HS-5 (cell line): ENCODE results near the gene C1QTNF12.

Experiments used
- DNase-seq: peaks from one replicate; pipeline ENCODE4 v3.0.0-alpha.2; 2012; ENCODE audit warnings: low read depth

Gene C1QTNF12

GRCh38 chr1:1246577-1247340, at the start of gene C1QTNF12:
Gene C1QTNF12 (minus strand): TSS chr1:1246722. CDS start chr1:1246690, 32 bp downstream.
- no peak for DNase-seq

- no peak for DNase-seq
These were observed 48.8 kb upstream of the C1QTNF12 start for GRCh38 chr1:1295154-1295923.

- no peak for DNase-seq
These were observed 47.8 kb upstream of the C1QTNF12 start for GRCh38 chr1:1294250-1294890.

DNA sequence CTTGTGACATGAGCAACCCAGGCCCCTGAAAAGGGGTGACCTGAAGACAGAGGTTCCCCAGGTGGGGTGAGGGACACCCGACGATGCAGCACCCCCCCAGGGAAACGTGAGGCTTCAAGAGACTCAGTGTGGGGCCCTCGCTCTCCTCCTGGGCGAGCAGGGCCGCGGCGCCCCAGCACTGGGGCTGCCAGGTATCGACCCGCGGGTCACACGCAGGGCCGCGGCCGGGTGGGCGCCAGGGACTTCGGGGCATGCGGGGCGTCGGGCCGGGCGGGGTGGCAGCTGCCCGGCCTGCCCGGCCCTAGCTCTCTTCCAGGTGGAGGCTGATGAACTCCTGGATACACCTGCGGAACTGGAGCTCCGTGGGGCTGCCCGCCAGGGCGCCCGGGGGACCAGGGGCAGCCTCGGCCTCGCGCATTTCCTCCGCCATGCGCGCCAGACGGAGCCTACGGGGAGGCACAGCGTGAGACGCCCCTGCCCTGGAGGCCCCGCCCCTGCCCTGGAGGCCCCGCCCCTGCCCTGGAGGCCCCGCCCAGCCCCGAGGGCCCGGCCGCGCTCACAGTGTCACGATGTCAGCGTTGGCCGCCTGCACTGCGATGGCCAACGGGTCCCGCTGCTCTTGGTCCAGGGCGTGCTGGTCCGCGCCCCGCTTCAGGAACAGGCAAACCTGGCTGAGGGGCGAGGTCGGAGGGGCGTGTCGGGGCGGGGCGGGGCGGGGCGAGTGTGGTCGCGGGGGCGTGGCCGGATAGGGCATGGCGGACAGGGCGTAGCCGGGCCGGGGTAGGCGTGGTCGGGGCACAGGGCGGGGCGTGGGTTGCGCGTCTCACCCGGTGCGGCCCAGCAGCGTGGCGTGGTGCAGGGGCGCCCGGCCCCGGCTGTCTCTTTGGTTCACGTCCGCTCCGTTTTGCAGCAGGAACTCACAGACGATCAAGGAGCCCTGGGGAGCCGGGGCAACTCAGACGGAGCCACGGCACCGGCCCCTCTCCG, 47.0 kb upstream of the C1QTNF12 start:
- no peak for DNase-seq

DNA sequence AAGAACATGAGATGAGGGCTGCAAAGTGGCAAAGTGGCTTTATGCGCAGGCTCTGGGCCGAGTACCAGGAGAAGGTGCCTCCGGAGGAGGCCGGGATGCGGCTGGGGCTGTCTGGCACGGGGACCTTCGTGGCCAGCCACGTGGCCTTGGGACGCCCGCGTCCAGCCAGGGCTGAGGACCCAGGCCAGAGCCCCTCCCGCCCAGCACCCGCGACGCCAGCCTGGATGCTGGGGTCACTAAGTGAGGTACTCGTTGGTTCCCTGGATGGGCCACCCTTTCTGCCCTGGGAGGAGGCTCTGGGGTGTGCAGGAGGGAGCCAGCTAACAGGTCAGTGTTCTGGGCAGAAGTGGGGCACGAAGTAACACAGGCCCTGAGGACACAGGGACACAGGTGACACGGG, 46.3 kb upstream of the C1QTNF12 start:
- DNase-seq: no peak

DNA sequence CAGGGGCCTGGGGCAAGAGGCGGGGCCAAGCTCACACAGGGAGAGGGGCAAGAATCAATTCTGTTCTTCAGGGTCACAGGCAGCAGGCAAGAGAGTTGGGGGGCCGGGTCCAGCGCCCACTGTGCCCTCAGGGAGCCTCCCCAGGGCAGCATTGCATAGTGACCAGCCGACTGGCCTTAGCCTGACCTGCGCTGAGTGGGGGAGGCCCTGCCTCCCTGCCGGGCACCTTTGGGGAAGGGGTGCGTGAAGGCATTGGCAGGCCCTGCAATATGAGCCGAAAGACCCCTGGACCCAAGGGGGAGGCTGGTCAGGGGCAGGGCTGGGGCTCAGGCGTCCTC, 45.9 kb upstream of the C1QTNF12 start:
- no peak for DNase-seq

DNA sequence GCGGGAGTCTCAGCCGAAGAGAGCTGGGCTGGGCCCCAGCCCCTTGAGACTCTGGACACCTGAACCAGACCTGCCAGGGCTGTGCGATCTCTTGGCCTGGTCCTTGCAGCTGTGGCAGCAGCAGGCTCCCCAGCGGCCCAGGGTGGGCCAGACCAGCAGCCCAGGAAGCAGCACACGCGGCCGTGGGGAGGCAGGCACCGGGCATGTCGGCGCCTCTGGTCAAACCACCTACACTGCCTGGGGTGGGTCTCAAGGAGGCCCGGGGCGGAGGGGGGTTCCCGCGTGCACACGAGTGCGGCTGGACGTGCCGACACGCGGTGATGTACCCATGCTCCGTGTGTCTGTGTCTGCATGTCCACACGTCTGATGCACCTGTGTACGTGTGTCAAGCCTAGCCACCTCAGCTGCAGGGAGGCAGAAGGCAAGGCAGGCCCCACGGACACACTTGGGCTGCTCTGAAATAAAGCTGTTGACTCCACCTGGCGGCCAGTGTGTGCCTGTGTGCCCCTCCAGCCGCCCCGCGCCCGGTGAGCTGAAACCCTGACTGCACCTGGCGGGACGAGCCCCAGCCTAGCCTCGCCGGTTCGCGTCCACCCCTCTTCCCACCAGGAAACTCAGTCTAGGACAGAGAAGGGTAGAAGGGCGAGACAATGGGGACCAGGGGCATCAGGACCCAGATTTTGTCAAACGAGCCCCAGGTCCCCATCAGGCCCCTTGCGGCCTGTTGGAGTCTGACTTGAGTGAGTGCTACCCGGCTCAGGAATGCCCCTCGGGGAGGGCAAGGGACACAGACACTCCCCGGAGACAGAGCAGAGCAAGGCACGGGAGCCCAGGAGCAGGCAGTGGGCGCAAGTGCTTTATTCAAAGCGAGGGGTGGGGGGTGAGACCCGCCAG, 45.3 kb upstream of the C1QTNF12 start:
- no peak for DNase-seq

DNA sequence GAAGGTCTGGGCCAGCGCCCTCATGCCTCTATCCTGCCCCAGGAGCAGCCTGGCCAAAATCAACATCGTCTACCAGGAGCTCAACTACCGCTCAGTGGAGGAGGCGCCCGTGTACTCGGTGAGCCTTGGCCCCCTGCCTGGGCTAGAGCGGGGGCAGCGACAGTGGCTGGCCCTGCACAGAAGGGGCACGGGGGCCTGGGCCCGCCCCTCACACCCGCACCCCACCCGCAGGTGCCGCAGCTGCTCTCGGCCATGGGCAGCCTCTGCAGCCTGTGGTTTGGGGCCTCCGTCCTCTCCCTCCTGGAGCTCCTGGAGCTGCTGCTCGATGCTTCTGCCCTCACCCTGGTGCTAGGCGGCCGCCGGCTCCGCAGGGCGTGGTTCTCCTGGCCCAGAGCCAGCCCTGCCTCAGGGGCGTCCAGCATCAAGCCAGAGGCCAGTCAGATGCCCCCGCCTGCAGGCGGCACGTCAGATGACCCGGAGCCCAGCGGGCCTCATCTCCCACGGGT, 44.6 kb upstream of the C1QTNF12 start:
- no peak for DNase-seq

DNA sequence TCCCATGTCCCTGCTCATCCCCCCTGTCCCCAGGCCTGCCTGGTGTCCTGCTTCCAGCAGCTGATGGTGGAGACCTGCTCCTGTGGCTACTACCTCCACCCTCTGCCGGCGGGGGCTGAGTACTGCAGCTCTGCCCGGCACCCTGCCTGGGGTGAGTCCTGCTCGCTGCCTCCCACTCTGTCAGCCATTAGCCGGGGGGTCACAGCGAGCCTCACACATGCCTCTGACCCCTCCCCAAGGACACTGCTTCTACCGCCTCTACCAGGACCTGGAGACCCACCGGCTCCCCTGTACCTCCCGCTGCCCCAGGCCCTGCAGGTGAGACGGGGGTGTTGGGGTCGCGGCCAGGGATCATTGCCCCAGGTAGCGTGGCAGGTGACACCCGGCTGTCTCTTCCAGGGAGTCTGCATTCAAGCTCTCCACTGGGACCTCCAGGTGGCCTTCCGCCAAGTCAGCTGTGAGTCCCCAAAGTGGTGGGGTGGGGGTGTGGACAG, 43.8 kb upstream of the C1QTNF12 start:
- DNase-seq: no peak

DNA sequence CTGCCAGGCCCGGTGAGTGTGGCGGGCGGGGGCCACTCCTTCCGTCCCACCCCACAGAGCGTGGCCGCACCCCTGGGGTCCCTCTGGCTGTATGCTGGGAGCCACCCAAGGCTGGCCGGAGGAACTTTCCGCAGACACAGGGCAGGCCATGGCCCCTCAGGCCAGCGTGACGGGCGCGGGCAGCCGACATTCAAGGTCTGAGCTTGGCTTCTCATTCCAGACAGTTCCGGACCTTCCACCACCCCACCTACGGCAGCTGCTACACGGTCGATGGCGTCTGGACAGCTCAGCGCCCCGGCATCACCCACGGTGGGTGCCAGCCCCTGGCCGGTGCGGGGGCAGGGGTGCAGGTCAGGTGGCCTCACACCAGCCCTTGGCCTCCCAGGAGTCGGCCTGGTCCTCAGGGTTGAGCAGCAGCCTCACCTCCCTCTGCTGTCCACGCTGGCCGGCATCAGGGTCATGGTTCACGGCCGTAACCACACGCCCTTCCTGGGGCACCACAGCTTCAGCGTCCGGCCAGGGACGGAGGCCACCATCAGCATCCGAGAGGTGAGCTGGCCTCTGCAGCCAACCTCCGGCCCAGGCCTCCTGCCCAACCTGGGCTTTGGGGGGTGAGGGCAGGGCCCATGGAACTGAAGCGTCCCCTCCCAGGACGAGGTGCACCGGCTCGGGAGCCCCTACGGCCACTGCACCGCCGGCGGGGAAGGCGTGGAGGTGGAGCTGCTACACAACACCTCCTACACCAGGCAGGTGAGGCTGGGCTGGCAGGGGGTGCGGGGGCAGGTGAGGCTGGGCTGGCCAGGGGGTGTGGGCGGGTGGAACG, 41.0 kb upstream of the C1QTNF12 start:
- no peak for DNase-seq

DNA sequence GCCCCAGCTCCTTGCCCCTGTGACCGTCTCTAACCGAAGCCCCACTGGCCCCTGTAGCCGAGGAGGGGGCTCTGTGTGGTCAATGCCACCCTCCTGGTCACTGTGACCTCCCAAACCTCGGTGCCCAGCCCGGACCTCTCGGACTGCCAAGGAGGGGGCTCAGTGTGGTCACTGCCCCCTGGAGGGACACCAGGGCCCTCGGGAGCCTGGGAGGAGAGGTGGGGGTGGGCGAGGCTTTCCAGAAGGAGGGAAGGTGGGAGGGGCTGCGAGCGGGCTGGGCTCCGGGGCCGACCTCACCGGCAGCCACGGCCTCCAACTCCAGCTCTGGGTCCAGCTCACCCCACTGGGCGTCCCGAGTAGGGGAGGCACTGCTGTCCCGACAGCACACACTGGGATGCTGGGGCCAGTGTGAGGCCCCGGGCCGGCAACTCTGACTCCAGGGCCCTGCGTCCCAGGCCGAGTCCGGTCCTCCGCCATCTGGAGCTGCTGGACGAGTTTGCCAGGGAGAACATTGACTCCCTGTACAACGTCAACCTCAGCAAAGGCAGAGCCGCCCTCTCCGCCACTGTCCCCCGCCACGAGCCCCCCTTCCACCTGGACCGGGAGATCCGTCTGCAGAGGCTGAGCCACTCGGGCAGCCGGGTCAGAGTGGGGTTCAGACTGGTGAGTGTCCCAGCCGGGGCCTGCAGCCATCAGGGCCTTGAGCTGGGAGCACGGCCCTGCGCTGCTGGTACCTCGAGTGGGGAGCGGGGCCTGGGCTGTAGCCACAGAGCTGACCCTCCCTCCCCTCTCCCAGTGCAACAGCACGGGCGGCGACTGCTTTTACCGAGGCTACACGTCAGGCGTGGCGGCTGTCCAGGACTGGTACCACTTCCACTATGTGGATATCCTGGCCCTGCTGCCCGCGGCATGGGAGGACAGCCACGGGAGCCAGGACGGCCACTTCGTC, 40.1 kb upstream of the C1QTNF12 start:
- DNase-seq: no peak

GRCh38 chr1:1285611-1286311, 39.2 kb upstream of the C1QTNF12 start:
- DNase-seq: no peak

DNA sequence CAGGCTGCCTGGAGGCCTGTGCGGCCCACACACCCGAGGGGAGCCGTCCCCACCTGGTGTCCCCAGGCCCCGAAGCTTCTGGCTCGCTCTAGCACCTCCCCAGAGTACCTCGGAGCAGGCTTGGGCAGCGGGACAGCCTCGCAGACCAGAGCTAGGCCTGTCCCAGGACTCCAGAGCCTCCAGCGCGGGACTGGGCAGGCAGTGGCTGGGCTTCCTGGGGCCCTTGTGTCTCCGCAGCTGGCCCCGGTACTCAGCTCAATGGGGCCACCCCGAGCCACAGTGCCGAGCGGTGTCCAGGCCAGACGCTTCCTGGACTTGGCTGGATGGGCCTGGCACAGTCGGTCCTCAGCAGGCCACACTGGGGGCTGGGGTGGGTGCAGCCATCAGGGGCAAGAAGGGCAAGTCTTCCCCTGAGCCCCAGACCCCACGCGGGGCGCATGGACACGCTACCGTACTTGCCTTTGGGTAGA, 38.6 kb upstream of the C1QTNF12 start:
- DNase-seq: no peak

GRCh38 chr1:1284221-1285101, 37.9 kb upstream of the C1QTNF12 start:
- no peak for DNase-seq

DNA sequence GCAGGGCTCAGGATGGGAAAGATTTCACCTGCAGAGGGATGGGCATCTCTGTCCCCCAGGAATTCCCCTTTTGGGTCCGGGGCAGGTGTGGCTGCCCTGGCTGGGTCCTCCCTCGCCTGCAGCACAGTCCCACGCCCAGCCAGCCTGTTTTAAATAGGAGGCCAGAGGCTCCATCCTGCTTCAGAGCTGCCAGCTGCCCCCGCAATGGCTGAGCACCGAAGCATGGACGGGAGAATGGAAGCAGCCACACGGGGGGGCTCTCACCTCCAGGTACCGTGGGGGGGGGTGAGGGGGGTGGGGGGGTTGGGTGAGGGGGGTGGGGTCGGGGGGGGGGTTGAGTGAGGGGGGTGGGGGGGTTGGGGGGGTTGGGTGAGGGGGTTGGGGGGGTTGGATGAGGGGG, 37.3 kb upstream of the C1QTNF12 start:
- DNase-seq: no peak

DNA sequence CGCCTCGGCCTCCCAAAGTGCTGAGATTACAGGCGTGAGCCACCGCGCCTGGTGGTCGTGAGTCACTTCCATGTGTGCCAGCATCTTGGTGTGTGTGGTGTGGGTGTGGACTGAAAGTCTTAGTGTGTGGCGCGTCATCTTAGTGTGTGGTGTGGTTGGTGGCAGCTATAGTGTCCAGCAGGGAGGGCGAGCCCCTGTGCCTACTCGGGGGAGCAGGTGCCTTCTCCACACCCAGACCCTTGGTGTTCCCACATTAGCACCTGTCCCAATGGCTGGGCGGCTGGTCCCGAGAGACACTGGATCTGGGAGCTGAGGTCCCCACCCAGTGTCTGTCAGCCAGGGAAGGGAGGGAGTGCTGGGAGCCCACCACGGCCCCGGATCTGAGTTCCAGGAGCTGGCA, 36.5 kb upstream of the C1QTNF12 start:
- DNase-seq: no peak
